GM12864 (cell line): ENCODE results near the gene TLX2.

Experiments used
- DNase-seq: peaks from one replicate; pipeline ENCODE4 v3.0.0-alpha.2; 2011; ENCODE audit warnings: low read depth
- H3K4me3 ChIP-seq: 2 replicates; pipeline ENCODE4 v1.5.1; 2011; ENCODE audit warnings: mild to moderate bottlenecking, low read depth, low read length, control low read depth
- CTCF ChIP-seq: IDR thresholded peaks from 2 replicates; pipeline ENCODE4 v1.5.1; 2011; ENCODE audit warnings: low read depth, mild to moderate bottlenecking, moderate library complexity, low read length, control low read depth, inconsistent platforms; ENCODE audit errors: missing control alignments

TLX2 gene

GRCh38 chr2:74542978-74543377 lies 28.7 kb downstream of the TLX2 start:
- no peak overlapping the region for H3K4me3 ChIP-seq
- no peak for DNase-seq
- TF ChIP-seq CTCF, result no peak

- DNase-seq, result no peak
- H3K4me3 ChIP-seq, result no peak overlapping the region
- peak; percentile 22 for TF ChIP-seq CTCF
Measured at GRCh38 chr2:74544634-74545033, 30.4 kb downstream of the TLX2 start.

- no peak overlapping the region for H3K4me3 ChIP-seq
- DNase-seq, result no peak
- no peak for TF ChIP-seq CTCF
Measured at GRCh38 chr2:74546004-74546403, 31.8 kb downstream of the TLX2 start.

GRCh38 chr2:74548285-74548899 lies 34.1 kb downstream of the TLX2 start:
- H3K4me3 ChIP-seq, result peak overlapping the region; percentile 80
- TF ChIP-seq CTCF, result no peak
- DNase-seq, result no peak

GRCh38 chr2:74548900-74549826 lies 34.9 kb downstream of the TLX2 start:
- TF ChIP-seq CTCF, result no peak
- DNase-seq, result no peak
- H3K4me3 ChIP-seq, result peak overlapping the region; percentile 80

GRCh38 chr2:74550231-74550630 lies 36.0 kb downstream of the TLX2 start:
- H3K4me3 ChIP-seq, result peak overlapping the region; percentile 80
- TF ChIP-seq CTCF, result no peak
- DNase-seq, result no peak
